ENCODE measurements around the gene SV2C.

DNA sequence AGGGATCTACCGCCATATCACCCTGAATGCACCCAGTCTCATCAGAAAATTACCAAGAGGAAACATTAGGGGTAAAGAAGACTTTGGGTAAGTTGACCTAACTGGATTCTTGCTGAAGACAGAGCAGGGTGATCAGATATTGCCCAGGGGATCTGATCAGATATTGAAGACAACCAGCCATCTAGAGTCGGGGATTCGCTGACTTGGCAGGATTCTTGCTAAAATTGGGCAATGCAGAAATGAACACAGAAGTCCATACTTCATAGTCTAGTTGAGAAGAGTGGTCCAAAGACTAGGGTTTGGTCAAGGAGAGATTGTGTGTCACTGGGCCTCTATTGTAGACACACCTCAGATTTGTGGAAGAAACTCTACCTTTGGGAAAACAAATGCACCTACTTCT is 107.2 kb downstream of the SV2C start:
- TF ChIP-seq CTCF (IDR thresholded peaks at IDR 0.05; ENCODE audit: insufficient read depth, low read length, poor library complexity, severe bottlenecking) (no peak), EZH2phosphoT487 (conservative IDR thresholded peaks at IDR 0.05; ENCODE audit: low read length) (no peak)

Data from SU-DHL-6 (cell line).